ENCODE measurements around the gene DTNB.
"Not testable (repeated sequence)": the region's sequence is repeated elsewhere in the genome, so short reads cannot be mapped to it uniquely, and the experiment has no call there.

Gene DTNB

DNA sequence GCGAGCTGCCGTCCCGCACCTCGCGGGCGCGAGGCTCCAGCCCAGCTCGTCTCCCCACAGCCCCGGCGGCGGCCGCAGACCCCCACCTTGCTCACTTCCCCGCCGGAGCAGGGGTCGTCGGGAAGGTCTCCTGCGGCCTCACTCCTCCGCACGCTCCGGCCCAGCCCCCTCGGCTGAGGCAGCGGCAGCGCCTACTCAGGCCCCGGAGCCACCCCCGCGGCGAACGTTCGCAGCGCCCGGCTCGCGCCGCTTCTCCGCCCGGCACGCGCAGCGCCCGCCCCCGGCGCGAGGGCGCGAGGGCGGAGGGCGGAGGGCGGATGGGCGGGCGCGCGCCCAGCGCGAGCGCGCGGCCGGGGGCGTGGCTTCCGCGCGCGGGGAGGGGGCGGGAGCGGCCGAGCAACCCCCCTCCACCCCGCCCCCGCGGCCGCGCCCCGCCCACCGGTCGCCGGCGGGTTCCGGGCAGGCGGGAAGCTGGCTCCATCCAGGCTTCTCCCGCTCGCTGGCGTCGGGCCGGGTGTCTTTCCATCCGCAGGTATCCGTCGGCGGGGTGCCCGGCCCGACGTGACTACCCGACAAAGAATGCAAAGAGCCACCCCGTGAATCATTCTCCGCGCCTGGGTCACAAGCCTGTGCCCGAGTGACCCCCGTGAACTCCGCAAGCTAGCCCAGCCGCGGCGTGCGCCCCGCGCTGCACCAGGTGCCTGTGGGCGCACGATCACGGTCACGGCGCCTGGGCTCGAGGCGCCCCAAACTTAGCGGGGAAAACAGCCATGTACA lies at the start of gene DTNB:
Gene DTNB, minus strand, starts transcription at position 278 of the 777 bp plus-strand sequence. CDS start 20,917 bp downstream, outside the sequence.
- in situ Hi-C loops (cut with MboI; ENCODE audit: low sequenced_read_pairs): no loop called here

- in situ Hi-C loops (cut with MboI; ENCODE audit: low sequenced_read_pairs): no loop called here
Observed at GRCh38 chr2:25722224-25722623, 48.8 kb upstream of the DTNB start.

DNA sequence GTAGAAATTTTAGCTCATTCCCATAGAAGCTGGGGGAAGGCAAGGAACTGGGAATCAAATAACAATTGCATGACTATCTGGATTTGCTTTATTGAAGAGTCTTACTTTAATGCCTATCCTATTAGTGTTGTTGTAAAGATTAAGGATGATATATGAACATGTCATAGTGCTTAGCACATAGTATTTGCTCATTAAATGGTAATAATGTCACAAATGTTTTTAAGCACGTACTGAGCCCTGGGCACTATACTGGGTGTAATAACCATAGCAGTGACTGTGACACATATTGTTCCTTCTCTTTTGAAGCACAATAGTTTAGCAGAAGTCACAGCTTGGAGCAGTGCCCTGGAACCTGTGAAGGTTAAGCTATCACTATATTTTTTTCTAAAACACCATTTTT lies 47.2 kb upstream of the DTNB start:
- in situ Hi-C loops (cut with MboI; ENCODE audit: low sequenced_read_pairs): no loop called here

DNA sequence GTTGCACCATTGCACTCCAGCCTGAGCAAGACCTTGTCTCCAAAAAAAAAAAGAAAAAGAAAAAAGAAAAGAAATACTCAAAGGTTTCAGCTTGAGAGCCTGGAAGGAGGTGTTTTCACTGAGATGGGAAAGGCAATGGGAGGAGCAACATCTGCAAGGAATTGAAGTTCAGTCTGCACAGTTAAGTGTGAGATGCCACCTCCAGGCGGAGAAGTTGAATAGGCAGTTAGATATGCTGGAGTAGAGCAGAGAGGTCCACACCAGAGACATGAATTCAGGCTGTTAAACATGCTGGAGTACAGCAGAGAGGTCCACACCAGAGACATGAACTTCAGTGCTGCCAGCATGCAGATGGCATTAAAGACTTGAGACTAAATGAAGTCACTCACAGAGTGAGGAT lies 41.4 kb upstream of the DTNB start:
- in situ Hi-C loops (cut with MboI; ENCODE audit: low sequenced_read_pairs): no loop called here

DNA sequence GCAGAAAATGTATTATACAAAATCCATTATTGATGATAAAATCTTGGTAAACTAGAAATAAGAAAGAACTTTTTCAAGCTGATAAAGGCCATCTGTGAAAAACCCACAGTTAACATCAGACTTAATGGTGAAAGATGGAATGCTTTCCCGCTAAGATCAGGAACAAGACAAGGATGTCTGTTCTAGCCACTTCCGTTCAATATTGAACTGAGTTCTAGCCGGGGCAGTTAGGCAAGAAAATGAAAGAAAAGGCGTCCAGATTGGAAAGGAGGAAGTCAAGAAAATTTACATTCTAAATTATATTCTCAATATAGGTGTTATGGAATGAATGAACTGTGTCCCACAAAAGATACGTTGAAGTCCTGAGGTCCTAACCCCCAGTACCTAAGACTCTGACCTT lies 39.1 kb upstream of the DTNB start:
- in situ Hi-C loops (cut with MboI; ENCODE audit: low sequenced_read_pairs): no loop called here

DNA sequence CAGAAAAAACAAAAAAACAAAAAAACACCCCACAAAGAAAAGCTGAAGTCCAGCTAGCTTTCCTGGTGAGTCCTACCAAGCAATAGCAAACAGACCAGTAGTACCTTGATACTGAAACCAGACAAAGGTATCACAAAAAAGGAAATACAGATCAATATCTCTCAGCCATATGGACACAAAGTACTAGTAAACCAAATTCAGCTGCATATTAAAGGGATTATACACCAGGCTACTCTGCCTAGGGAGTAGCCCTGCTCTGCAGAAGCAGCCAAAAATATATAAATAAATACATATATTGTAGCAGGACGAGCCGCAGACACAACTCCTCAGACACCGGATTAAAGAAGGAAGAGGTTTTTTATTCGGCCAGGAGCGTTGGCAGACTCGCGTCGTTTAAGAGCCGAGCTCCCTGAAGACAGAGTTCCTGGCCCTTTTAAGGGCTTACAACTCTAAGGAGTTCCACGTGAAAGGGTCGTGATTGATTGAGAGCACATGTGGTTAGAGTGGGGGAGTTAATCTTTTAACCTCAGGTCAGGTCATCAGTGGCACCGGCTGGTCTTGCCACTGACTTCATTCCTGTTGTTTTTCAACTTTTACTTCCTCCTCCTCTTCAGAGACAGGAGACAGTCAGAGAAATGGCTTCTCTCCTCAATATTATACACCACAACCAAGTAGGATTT lies 38.4 kb upstream of the DTNB start:
- in situ Hi-C loops (cut with MboI; ENCODE audit: low sequenced_read_pairs): no loop called here

- in situ Hi-C loops (cut with MboI; ENCODE audit: low sequenced_read_pairs): no loop called here
Observed at GRCh38 chr2:25710750-25711149, 37.4 kb upstream of the DTNB start.

- in situ Hi-C loops (cut with MboI; ENCODE audit: low sequenced_read_pairs): no loop called here
Observed at GRCh38 chr2:25709349-25709748, 36.0 kb upstream of the DTNB start.

- in situ Hi-C loops (cut with MboI; ENCODE audit: low sequenced_read_pairs): no loop called here
Observed at GRCh38 chr2:25707927-25708590, 34.7 kb upstream of the DTNB start.

DNA sequence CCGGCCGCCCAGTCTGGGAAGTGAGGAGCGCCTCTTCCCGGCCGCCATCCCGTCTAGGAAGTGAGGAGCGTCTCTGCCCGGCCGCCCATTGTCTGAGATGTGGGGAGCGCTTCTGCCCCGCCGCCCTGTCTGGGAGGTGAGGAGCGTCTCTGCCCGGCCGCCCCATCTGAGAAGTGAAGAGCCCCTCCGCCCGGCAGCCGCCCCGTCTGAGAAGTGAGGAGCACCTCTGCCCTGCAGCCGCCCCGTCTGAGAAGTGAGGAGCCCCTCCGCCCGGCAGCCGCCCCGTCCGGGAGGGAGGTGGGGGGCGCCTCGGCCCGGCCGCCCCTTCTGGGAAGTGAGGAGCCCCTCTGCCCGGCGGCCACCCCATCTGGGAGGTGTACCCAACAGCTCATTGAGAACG lies 32.2 kb upstream of the DTNB start:
- in situ Hi-C loops (cut with MboI; ENCODE audit: low sequenced_read_pairs): not testable (repeated sequence)

DNA sequence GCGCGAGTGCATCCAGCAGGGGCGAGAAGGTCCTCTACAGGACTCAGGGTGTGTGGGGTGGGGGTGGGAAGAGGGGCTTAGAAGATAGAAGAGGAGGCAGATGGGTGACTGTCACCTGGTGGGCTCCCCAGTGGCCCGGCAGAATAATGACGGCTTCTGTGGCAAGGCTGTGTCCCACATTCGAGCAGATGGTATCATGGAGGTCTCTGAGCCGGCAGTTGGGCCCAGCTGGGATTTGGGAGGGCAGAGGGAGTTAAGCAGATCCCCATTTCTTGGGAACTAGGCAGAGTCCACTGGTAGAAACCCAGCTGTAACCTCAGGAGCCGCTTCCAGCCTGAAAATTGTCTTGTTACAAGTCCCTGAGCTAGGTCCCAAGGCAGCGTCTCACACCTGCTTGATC lies 28.4 kb upstream of the DTNB start:
- in situ Hi-C loops (cut with MboI; ENCODE audit: low sequenced_read_pairs): no loop called here

DNA sequence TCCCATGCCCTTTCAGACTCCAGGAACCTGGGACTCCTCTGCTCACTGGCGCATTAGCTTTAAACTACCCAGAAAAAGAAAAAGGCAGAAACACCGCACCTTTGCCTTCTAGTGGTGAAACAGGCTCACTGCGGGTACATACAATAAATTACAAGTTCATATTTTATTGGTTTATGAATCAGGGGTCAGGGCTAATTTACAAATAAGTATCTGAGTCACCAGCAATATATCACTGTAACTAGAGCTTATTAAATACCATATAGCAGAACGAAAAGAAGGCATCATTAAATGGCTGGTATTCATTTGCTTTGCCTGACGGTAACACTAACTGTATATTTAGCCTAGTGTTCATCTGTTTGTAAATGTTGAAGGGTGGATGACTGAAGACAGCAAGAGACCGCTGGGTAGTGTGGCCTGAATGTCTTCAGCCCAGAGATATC lies 26.9 kb upstream of the DTNB start:
- in situ Hi-C loops (cut with MboI; ENCODE audit: low sequenced_read_pairs): no loop called here

DNA sequence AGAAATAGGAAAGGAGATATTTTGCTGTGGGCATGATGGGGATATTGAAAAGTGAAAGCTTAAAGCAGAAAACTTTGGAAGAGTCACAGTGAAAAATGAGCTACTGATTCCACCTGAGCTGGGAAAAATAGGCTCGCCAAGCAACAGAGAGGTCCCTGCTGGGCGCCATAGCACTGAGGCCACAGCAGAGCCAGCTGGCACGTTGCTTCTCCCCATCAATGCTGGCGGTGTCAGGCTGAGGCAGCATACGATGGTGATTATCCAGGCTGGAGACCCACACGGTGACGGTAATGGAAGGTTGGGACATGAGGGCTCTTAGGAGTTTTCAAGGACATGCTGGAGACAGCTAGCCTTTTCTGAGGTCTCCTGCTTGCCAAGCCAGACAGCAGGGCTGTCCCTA lies 25.8 kb upstream of the DTNB start:
- in situ Hi-C loops (cut with MboI; ENCODE audit: low sequenced_read_pairs): no loop called here

DNA sequence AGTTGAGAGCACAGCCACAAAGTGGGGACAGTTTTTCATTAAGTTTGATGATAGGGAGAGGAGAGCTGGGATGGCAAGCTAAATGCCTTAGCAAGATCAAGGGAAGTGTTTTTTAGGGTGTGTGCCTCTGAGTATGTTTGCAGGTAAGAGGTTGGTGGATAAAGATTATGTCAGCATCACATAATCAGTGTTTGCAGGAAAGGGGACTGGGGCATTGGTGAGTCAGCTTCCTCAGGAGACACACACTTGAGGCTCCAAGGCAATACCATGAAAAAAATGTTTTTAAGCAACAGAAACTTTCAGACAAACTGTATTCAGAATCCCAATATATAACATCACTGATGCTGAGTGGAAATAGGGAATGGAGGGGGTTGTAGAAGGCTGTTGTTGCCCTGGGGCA lies 25.4 kb upstream of the DTNB start:
- in situ Hi-C loops (cut with MboI; ENCODE audit: low sequenced_read_pairs): no loop called here

DNA sequence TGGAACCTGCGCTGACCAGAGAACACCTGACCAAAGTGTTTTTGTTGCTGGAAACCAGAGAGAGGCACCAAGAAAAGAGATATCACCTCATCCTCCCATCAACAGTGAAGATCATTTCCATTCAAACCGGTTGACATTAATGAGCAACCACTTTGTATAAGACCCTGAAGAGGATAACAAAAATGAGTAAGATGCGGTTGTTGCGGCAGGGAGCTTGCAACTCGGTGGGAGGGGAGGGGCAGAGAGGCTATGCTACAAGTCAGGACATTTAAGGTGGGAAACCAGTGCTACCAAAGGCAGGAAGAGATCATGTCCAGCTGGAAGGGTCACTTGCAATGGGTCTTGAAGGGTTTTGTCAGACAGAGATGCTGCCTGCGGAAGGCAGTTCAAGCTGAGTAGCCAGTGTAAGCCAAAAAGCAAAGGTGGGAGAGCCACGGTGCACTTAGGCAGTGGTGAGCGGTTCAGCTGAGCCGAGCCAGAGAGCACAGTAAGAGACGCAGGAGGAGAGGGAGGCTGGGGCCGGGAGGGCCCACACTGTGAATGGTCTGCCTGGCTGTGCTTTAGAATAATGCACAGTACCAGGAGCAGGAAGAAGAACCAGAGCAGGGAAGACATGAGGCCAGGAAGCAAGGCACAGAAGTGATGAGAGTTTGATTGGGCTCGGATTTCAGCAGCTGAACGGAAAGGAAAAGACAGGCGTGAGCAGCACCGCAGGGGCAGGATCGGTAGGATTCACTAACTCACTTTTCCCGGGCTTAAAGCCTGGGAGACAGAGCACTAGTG lies 24.4 kb upstream of the DTNB start:
- in situ Hi-C loops (cut with MboI; ENCODE audit: low sequenced_read_pairs): no loop called here

GRCh38 chr2:25692737-25693445 lies 19.5 kb upstream of the DTNB start:
- in situ Hi-C loops (cut with MboI; ENCODE audit: low sequenced_read_pairs): no loop called here

- in situ Hi-C loops (cut with MboI; ENCODE audit: low sequenced_read_pairs): no loop called here
Observed at GRCh38 chr2:25692143-25692542, 18.8 kb upstream of the DTNB start.

- in situ Hi-C loops (cut with MboI; ENCODE audit: low sequenced_read_pairs): no loop called here
Observed at GRCh38 chr2:25690058-25690457, 16.7 kb upstream of the DTNB start.

GRCh38 chr2:25688236-25688635 lies 14.9 kb upstream of the DTNB start:
- in situ Hi-C loops (cut with MboI; ENCODE audit: low sequenced_read_pairs): no loop called here

- in situ Hi-C loops (cut with MboI; ENCODE audit: low sequenced_read_pairs): no loop called here
Observed at GRCh38 chr2:25685741-25686140, 12.4 kb upstream of the DTNB start.
